ENCODE results near the gene OR4F15. TPM values are rescaled to one million over a fixed set of nuclear protein-coding genes. Genes with fewer than 3 reads are reported as not detected.
"Not testable (repeated sequence)": the region's sequence is repeated elsewhere in the genome, so short reads cannot be mapped to it uniquely, and the experiment has no call there.

OR4F15 gene
- total RNA-seq, 5 donors from 2014 or later (not counting 1 experiment from before 2014, with no cell fraction given), result not detected

DNA sequence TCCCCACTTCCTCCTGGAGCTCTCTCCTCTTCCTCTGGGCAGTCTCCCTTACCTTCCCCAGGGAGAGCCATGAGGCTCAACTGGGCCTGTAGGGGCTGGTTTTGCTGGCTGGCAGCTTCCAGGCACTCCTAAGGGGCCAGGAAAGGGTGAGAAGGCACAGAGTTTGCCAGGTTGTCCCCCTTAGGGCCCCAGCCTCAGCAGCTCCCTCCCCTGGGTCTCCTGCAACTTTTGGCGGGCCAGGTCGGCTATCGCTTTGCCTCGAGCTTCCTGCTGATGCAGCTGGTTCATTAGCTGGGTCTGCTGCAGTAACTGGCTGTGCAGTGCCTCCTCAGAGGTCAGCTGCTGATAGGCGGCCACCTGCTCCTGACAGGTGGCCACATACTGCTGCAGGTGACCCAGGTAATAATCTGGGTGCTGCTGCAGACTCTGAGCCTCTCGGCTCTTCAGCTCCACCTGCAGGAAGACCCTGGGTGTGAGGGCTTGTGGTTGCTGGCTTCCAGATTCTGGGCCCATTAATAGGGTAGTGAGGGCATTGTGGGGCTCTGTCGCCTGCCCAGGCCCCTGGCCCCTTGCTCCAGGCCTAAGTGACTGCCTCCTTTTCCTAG, 38.4 kb upstream of the OR4F15 start:
- no peak overlapping the region for H3K4me3 Mint-ChIP-seq

DNA sequence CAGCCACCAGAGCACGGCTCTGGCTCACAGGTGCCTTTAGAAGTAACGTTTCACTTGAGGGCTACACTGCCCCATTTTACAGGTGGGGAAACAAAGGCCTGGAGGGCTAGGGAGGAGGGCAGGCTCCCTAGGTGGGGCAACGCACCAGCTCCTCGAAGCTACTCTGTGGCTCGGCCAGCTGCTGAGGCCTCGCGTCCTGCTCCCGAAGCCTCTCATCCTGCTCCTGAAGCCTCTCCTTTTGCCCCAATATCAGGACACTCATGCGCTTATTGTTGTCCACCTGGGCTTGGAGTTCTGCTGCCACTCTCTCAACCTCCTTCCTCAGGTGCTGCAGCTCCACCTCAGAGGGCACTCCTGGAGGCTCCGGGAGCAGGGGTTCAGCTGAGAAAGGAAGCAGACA, 36.9 kb upstream of the OR4F15 start:
- H3K27me3 Mint-ChIP-seq, result peaks cover 2 to 8% of the 10 kb centered on the region in 2 donors
- H3K27ac Mint-ChIP-seq, result no peak overlapping the region
- DNase-seq (no peak), ATAC-seq (replicated peaks in 1 of 4) (no peak)
- no peaks in the 10 kb centered on the region for H3K9me3 Mint-ChIP-seq
- CTCF ChIA-PET, result no interaction called here
- H3K4me3 Mint-ChIP-seq, result no peak overlapping the region
- H3K4me1 Mint-ChIP-seq, result peaks cover 0 to 3% (median 0%) of the 10 kb centered on the region in 3 donors
- peaks cover 0 to 9% of the 10 kb centered on the region in 2 experiments for H3K27me3 ChIP-seq (replicated peaks in 1 of 2; ENCODE audit: control insufficient read depth in 2 of 2, extremely low read depth in 1 of 2, insufficient read depth in 2 of 2, low read length in 1 of 2)
- WGBS (ENCODE audit: insufficient coverage), result 93% methylated on average over 9 of the region's 10 CpGs
- POLR2A ChIA-PET, result no interaction called here
- no peaks in the 10 kb centered on the region for H3K36me3 ChIP-seq (ENCODE audit: control insufficient read depth in 2 of 2, extremely low read depth in 1 of 2, insufficient read depth in 1 of 2, low read length in 1 of 2)
- no peaks in the 10 kb centered on the region for H3K9me3 ChIP-seq
- no peak overlapping the region for H3K4me3 ChIP-seq (ENCODE audit: control insufficient read depth in 1 of 2, extremely low read depth in 1 of 2, low read length in 1 of 2)
- peaks cover 4% of the 10 kb centered on the region for H3K36me3 Mint-ChIP-seq
- no peaks in the 10 kb centered on the region for H3K4me1 ChIP-seq (ENCODE audit: control insufficient read depth in 1 of 2, extremely low read depth in 1 of 2, insufficient read depth in 2 of 2, low read length in 2 of 2)
- H3K27ac ChIP-seq (ENCODE audit: low read length), result no peak overlapping the region

More for the DNA sequence above, 38.4 kb upstream of the OR4F15 start:
- Mint-ChIP-seq H3K4me1 (no peaks in the 10 kb centered on the region), H3K27me3 (no peaks in the 10 kb centered on the region), H3K9me3 (no peaks in the 10 kb centered on the region), H3K36me3 (peaks cover 4% of the 10 kb centered on the region), H3K27ac (no peak overlapping the region)
- no peak for ATAC-seq (replicated peaks in 1 of 4)
- ChIA-PET POLR2A (no interaction called here), CTCF (no interaction called here)
- no peak overlapping the region for H3K27ac ChIP-seq (ENCODE audit: low read length)
- no peak overlapping the region for H3K4me3 ChIP-seq (ENCODE audit: control insufficient read depth in 1 of 2, extremely low read depth in 1 of 2, low read length in 1 of 2)
- peak in 3 of 35 experiments; percentile 5 to 20 (median 7) for DNase-seq
- H3K27me3 ChIP-seq (replicated peaks in 1 of 2; ENCODE audit: control insufficient read depth in 2 of 2, extremely low read depth in 1 of 2, insufficient read depth in 2 of 2, low read length in 1 of 2), result peaks cover 0 to 4% of the 10 kb centered on the region in 2 experiments
- H3K9me3 ChIP-seq, result no peaks in the 10 kb centered on the region
- H3K4me1 ChIP-seq (ENCODE audit: control insufficient read depth in 1 of 2, extremely low read depth in 1 of 2, insufficient read depth in 2 of 2, low read length in 2 of 2), result no peaks in the 10 kb centered on the region
- H3K36me3 ChIP-seq (ENCODE audit: control insufficient read depth in 2 of 2, extremely low read depth in 1 of 2, insufficient read depth in 1 of 2, low read length in 1 of 2), result no peaks in the 10 kb centered on the region
- WGBS (ENCODE audit: insufficient coverage), result 82% methylated on average over 5 of the region's 7 CpGs

DNA sequence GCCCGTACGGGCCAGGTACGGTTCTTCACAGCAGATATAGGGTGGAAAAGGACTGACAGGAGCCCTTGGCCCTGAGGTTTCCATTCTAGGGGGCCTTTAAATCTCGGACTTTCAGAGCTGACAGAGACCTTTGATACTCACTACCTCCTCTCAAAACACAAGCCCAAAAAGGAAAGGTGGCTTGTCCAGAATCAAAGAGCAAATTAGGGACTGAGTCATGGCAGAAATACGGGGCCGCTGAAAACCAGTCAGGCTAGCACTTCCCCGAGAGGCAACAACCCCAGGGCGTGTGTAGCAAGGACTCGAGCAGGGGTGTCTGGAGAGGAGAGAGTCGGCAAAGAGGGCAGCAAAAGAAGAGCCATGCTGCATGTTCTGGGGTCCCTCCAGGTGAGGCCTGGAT, 33.4 kb upstream of the OR4F15 start:
- ATAC-seq (replicated peaks in 1 of 4); H3K36me3 Mint-ChIP-seq; H3K36me3 ChIP-seq (ENCODE audit: control insufficient read depth in 2 of 2, extremely low read depth in 1 of 2, insufficient read depth in 1 of 2, low read length in 1 of 2); H3K4me3 ChIP-seq (ENCODE audit: control insufficient read depth in 1 of 2, extremely low read depth in 1 of 2, low read length in 1 of 2); H3K9me3 Mint-ChIP-seq; H3K27ac ChIP-seq (ENCODE audit: low read length); CTCF ChIA-PET; H3K4me3 Mint-ChIP-seq; H3K27ac Mint-ChIP-seq; H3K4me1 ChIP-seq (ENCODE audit: control insufficient read depth in 1 of 2, extremely low read depth in 1 of 2, insufficient read depth in 2 of 2, low read length in 2 of 2); POLR2A ChIA-PET; DNase-seq; H3K4me1 Mint-ChIP-seq; H3K9me3 ChIP-seq: not testable (repeated sequence)
- H3K27me3 ChIP-seq (replicated peaks in 1 of 2; ENCODE audit: control insufficient read depth in 2 of 2, extremely low read depth in 1 of 2, insufficient read depth in 2 of 2, low read length in 1 of 2), result peaks cover 0 to 15% of the 10 kb centered on the region in 2 experiments
- peaks cover 8 to 17% of the 10 kb centered on the region in 2 donors for H3K27me3 Mint-ChIP-seq
- 87% methylated on average over 5 of the region's 10 CpGs for WGBS (ENCODE audit: insufficient coverage)

DNA sequence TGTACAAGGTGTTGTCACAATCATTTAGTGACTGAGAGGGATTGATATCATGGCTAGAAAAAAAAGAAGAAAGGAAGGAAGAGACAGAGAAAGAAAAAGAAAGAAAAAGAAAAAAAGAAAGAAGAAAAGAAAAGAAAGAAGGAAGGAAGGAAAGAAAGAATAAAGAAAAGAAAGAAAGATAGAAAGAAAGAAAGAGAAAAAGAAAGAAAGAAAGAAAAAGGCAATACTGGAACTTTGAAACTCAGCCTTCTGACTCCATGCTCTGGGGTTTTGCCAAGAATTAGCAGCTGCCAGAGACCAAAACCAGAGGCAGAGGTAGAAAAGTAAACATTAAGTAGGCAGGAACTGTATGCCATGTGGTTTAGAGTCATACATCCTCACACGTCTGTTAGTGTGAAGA, 31.8 kb upstream of the OR4F15 start:
- H3K9me3 ChIP-seq, CTCF ChIA-PET: not testable (repeated sequence)

DNA sequence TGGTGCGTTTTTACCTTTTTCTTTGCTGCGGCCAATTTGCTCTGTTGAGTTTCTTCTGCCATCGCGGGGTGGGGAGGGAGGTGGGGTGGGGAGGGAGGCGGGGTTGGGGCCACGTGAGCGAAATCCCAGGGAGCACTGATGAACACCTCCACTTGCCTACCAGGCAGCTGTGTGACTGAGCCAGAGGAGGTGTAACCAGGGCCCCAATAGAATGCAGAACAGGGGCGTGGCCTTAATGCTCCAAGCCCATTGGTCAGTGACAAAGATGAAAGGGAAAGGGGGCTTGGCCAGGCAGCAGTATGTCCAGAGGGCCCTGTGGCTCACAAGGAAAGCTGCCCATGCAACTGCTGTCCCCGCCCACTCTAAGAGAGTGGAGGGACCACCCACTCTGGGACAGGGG, 30.1 kb upstream of the OR4F15 start:
- CTCF ChIA-PET, result no interaction called here

More for the DNA sequence above, 31.8 kb upstream of the OR4F15 start:
- H3K27ac Mint-ChIP-seq; H3K36me3 Mint-ChIP-seq; ATAC-seq (replicated peaks in 1 of 4); H3K4me1 ChIP-seq (ENCODE audit: control insufficient read depth in 1 of 2, extremely low read depth in 1 of 2, insufficient read depth in 2 of 2, low read length in 2 of 2); POLR2A ChIA-PET; H3K4me3 ChIP-seq (ENCODE audit: control insufficient read depth in 1 of 2, extremely low read depth in 1 of 2, low read length in 1 of 2); H3K36me3 ChIP-seq (ENCODE audit: control insufficient read depth in 2 of 2, extremely low read depth in 1 of 2, insufficient read depth in 1 of 2, low read length in 1 of 2); DNase-seq; H3K9me3 Mint-ChIP-seq; H3K4me1 Mint-ChIP-seq; H3K27ac ChIP-seq (ENCODE audit: low read length); H3K4me3 Mint-ChIP-seq: not testable (repeated sequence)
- no CpG with 5 or more reads among the region's 1 CpG for WGBS (ENCODE audit: insufficient coverage)
- H3K27me3 ChIP-seq (replicated peaks in 1 of 2; ENCODE audit: control insufficient read depth in 2 of 2, extremely low read depth in 1 of 2, insufficient read depth in 2 of 2, low read length in 1 of 2), result peaks cover 0 to 15% of the 10 kb centered on the region in 2 experiments
- H3K27me3 Mint-ChIP-seq, result peaks cover 11 to 23% of the 10 kb centered on the region in 2 donors

DNA sequence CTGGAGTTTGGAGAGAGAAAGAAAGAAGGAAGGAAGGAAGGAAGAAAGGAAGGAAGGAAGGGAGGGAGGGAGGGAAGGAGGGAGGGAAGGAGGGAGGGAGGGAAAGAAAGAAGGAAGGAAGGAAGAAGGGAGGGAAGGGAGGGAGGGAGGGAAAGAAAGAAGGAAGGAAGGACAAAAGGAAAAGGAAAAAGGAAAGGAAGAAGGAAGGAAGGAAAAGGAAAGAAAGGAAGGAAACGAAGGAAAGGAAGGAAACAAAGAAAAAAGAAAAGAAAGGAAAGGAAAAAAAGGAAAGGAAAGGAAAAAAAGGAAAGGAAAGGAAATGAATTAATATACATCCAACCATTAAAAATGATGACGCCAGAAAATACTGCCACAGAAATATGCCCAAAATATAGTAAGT, 27.4 kb upstream of the OR4F15 start:
- no CpG with 5 or more reads among the region's 2 CpGs for WGBS (ENCODE audit: insufficient coverage)
- Histone ChIP-seq H3K27me3 (replicated peaks in 1 of 2; ENCODE audit: control insufficient read depth in 2 of 2, extremely low read depth in 1 of 2, insufficient read depth in 2 of 2, low read length in 1 of 2) (peaks cover 0 to 8% of the 10 kb centered on the region in 2 experiments), H3K9me3 (no peaks in the 10 kb centered on the region), H3K27ac (ENCODE audit: low read length) (no peak overlapping the region), H3K36me3 (ENCODE audit: control insufficient read depth in 2 of 2, extremely low read depth in 1 of 2, insufficient read depth in 1 of 2, low read length in 1 of 2) (no peaks in the 10 kb centered on the region), H3K4me3 (ENCODE audit: control insufficient read depth in 1 of 2, extremely low read depth in 1 of 2, low read length in 1 of 2) (no peak overlapping the region), H3K4me1 (ENCODE audit: control insufficient read depth in 1 of 2, extremely low read depth in 1 of 2, insufficient read depth in 2 of 2, low read length in 2 of 2) (no peaks in the 10 kb centered on the region)
- peaks cover 17 to 19% of the 10 kb centered on the region in 2 donors for H3K27me3 Mint-ChIP-seq
- ATAC-seq (replicated peaks in 1 of 4), result no peak
- no peak overlapping the region for H3K4me3 Mint-ChIP-seq
- DNase-seq, result no peak
- H3K36me3 Mint-ChIP-seq, result no peaks in the 10 kb centered on the region
- no peak overlapping the region for H3K27ac Mint-ChIP-seq
- POLR2A ChIA-PET, result no interaction called here
- CTCF ChIA-PET, result no interaction called here
- H3K4me1 Mint-ChIP-seq, result peaks cover 0 to 5% (median 0%) of the 10 kb centered on the region in 3 donors
- no peaks in the 10 kb centered on the region for H3K9me3 Mint-ChIP-seq

More for the DNA sequence above, 30.1 kb upstream of the OR4F15 start:
- DNase-seq, result no peak
- Histone ChIP-seq H3K9me3 (no peaks in the 10 kb centered on the region), H3K4me1 (ENCODE audit: control insufficient read depth in 1 of 2, extremely low read depth in 1 of 2, insufficient read depth in 2 of 2, low read length in 2 of 2) (no peaks in the 10 kb centered on the region), H3K36me3 (ENCODE audit: control insufficient read depth in 2 of 2, extremely low read depth in 1 of 2, insufficient read depth in 1 of 2, low read length in 1 of 2) (no peaks in the 10 kb centered on the region), H3K4me3 (ENCODE audit: control insufficient read depth in 1 of 2, extremely low read depth in 1 of 2, low read length in 1 of 2) (no peak overlapping the region), H3K27ac (ENCODE audit: low read length) (no peak overlapping the region), H3K27me3 (replicated peaks in 1 of 2; ENCODE audit: control insufficient read depth in 2 of 2, extremely low read depth in 1 of 2, insufficient read depth in 2 of 2, low read length in 1 of 2) (peaks cover 0 to 15% of the 10 kb centered on the region in 2 experiments)
- Mint-ChIP-seq H3K27me3 (peaks cover 17 to 23% of the 10 kb centered on the region in 2 donors), H3K36me3 (no peaks in the 10 kb centered on the region), H3K9me3 (no peaks in the 10 kb centered on the region), H3K4me3 (no peak overlapping the region), H3K4me1 (peaks cover 0 to 5% (median 0%) of the 10 kb centered on the region in 3 donors), H3K27ac (no peak overlapping the region)
- 100% methylated on average over 1 of the region's 9 CpGs for WGBS (ENCODE audit: insufficient coverage)
- ATAC-seq (replicated peaks in 1 of 4), result no peak
- POLR2A ChIA-PET, result no interaction called here

DNA sequence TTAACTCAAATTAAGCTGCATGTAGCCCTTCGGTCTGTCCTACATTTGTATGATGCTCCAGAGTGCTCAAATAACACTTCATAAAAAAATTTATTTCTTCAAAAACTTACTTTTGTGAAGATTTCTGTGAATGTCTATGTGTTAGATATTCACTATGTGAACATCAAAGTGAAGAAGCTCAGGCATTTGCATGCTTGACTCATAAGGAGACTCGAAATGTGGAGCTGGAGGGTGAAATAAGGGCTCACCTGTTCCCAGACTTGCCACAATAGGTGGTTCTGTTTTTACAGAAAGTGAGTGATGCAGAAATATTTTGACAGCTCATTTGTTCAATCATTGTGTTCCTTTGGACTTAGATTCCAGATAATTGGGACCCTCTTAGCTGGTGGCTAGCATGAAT, 25.6 kb upstream of the OR4F15 start:
- CTCF ChIA-PET; H3K27ac Mint-ChIP-seq; H3K36me3 Mint-ChIP-seq; ATAC-seq (replicated peaks in 1 of 4); POLR2A ChIA-PET; H3K27me3 ChIP-seq (replicated peaks in 1 of 2; ENCODE audit: control insufficient read depth in 2 of 2, extremely low read depth in 1 of 2, insufficient read depth in 2 of 2, low read length in 1 of 2); H3K4me3 Mint-ChIP-seq; H3K27ac ChIP-seq (ENCODE audit: low read length); H3K27me3 Mint-ChIP-seq; H3K4me3 ChIP-seq (ENCODE audit: control insufficient read depth in 1 of 2, extremely low read depth in 1 of 2, low read length in 1 of 2); DNase-seq; H3K9me3 ChIP-seq; H3K4me1 Mint-ChIP-seq; H3K36me3 ChIP-seq (ENCODE audit: control insufficient read depth in 2 of 2, extremely low read depth in 1 of 2, insufficient read depth in 1 of 2, low read length in 1 of 2); H3K9me3 Mint-ChIP-seq; H3K4me1 ChIP-seq (ENCODE audit: control insufficient read depth in 1 of 2, extremely low read depth in 1 of 2, insufficient read depth in 2 of 2, low read length in 2 of 2): not testable (repeated sequence)
- 17% methylated on average over 1 of the region's 2 CpGs for whole genome bisulfite sequencing (ENCODE audit: insufficient coverage)
